Ecto neural progenitor cell (in vitro differentiated cells): ENCODE measurements around the gene DHRS11.
A peak's percentile ranks its signal among the peaks of the same experiment; 100 is the strongest.
"Not testable (repeated sequence)": the region's sequence is repeated elsewhere in the genome, so short reads cannot be mapped to it uniquely, and the experiment has no call there.

Experiments used
- DNase-seq: peaks from one replicate; pipeline ENCODE4 v3.0.0-alpha.2; 2018; ENCODE audit warnings: low spot score

DHRS11 gene

DNA sequence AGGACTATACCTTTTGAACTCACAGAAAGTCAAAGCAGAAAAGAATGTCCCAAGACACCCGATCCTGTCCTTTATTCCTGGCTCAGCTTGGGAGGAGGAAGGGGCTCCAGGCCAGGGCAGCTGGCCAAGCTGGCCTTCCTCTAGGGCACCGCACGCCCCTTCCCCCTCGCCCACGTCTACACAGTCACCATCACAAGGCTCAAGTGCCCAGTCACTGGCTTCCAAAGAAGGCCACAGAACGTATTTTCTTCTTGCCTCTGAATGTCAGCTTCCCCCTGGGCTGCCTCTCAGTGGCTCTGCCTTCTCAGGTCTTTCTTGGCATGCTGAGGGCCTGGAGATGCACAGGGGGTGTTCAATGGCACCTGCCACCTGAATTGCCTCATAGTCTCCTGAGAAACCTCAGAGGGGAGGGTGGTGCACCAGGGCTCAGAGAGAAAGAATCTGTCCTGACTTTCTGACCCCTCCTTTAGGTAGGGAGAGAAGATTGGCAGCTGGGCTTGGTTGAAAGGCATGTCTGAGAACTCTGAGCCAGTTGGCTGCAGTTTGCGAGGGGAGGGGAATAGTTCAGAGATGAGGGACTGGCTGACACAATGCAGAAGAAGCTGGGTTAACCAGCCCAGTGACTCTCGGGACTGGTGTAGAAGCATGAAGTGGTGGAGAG lies 2.1 kb downstream of the DHRS11 start:
- DNase-seq, result no peak

DNA sequence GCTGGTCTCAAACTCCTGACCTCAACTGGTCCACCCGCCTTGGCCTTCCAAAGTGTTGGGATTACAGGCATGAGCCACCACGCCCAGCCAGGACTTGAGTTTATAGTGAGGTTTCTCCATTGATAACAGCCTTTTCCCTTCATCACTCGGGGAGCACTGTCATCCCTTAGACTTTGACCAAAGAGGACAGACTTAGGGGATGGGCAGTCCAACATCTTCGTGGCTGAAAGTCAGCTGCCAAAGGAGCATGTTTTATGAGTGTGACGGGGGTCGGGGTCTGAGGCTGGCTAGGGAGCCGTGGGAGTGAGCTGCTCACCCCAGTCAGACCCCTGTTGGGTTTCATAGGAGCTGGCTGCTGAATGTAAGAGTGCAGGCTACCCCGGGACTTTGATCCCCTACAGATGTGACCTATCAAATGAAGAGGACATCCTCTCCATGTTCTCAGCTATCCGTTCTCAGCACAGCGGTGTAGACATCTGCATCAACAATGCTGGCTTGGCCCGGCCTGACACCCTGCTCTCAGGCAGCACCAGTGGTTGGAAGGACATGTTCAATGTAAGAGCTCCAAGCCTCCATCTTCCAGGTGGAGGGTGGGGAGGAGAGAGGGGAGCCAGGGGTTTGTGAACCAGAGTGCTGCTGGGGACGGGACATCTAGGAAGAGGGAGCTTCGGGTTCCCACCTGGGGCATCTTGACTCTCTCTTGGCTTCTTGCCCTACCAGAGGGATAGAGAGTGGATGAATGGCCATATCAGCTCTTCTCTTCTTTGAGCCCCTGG lies 3.1 kb downstream of the DHRS11 start:
- DNase-seq, result no peak

DNA sequence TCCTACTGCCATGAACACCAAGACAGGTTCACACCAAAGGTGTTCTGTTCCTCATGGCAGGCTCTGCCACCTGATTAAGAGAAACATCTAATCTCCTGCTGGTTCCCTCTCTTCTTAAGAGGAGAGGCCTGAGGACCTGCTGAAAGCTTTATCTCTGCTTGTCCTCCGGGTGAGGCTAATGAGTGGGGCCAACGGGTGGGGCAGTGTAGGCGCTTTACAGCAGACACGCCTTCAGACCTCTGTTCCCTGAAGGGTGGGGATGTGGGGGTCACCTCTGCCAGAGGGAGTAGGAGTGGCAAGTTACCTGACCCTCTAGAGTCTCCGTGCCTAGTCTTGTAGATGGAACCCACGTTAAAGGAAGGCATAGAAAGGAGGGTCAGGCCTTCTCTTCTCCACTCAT lies 5.5 kb downstream of the DHRS11 start:
- DNase-seq, result no peak

DNA sequence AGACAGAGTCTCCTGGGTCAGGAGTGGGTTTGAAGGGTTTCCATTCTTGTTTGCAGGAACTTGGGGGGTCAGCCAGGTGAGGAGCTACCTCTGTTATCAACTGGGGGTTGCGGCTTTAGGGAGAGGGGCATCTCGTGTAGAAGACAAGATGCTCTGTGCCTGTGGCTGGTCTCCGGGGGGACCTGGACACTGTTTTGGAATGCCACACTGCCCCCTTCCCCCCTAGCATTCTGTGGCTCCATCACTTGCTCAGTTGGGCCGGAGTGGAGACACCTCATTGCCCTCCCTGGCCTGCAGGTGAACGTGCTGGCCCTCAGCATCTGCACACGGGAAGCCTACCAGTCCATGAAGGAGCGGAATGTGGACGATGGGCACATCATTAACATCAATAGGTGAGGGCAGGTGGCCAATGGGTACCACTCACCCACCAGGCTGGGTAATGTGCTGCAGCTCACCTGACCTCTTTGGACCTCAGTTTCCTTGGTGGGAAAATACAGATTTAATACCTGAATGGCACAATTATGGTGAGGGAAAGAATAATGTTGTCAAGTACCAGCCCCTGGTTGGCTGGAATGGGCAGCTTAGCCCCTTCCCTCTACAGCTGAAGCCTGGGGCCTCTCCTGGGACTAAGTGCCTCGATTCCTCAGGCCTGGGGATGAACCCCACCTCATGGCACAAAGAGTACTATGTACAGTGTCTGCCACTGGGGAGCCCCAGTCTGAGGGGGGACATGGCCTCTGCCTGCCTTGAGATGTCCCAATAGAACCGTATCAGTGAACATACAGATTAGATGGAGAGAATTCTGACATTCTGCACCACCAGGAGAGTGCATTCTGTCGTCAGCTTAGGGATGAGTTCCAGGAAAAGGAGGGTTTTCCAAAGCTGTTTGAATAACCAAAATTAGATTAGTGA lies 6.4 kb downstream of the DHRS11 start:
- DNase-seq, result no peak

DNA sequence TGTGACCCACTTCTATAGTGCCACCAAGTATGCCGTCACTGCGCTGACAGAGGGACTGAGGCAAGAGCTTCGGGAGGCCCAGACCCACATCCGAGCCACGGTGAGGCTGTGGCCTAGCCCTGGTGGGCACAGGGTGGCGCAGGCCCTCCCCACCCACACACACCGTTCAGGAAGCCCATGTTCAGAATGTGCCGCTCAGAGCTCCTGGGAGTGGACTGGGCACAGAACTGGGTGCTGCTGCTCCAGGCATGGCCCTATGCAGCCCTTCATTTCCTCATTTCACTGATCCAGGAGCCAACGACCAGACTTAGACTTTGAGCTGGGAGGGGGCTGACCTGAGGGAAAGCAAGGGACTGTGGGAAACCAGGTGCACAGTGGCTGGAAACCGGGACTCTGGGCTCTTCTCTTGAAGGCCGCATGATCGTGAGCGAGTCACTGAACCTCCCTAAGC lies 7.3 kb downstream of the DHRS11 start:
- DNase-seq, result no peak

DNA sequence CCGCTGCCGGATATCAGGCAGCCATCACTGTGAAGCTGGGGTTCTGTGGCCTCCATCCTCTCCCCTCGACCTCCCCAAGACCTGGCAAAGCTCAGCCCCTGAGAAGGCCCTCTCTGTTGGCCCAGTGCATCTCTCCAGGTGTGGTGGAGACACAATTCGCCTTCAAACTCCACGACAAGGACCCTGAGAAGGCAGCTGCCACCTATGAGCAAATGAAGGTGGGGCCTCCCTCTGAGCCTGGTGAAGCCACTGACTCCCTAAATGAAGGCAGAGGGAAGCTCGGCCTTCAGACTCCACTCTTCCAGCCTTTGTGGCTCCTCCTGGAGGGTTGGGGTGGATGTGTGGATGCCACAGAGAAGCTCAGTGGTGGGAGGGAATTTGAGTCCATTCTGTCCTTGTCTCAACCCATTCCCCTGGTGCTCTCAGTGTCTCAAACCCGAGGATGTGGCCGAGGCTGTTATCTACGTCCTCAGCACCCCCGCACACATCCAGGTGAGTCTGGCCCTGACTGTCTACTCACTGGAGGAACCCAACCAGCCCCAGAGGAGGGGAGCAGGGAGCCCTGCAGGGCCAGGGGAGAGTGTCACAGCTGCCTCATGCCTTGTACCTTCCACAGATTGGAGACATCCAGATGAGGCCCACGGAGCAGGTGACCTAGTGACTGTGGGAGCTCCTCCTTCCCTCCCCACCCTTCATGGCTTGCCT lies 8.0 kb downstream of the DHRS11 start:
- DNase-seq, result no peak

DNA sequence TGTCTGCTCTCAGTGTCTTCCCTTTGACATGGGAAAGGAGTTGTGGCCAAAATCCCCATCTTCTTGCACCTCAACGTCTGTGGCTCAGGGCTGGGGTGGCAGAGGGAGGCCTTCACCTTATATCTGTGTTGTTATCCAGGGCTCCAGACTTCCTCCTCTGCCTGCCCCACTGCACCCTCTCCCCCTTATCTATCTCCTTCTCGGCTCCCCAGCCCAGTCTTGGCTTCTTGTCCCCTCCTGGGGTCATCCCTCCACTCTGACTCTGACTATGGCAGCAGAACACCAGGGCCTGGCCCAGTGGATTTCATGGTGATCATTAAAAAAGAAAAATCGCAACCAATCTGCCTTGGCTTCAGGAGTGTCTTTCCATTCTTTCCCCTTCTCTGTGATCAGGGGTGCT lies 8.8 kb downstream of the DHRS11 start:
- DNase-seq, result no peak

DNA sequence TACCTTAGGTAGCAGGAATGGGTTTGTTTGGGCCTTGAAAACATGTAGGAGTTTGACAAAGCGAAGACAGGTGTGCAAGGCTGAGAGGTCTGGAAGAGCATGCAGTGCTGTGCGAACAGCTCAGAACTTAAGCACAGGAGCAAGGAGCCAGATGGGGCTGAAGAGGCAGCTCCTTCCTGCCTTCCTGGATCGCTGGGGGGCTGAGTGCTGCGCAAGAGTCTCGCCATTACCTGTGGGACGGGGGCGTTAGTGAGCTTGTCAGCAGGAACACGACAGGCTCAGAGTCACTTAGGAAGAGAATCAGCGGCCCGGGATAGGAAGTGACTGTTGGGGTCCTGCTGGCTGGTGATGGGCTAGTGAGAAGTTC lies 9.2 kb downstream of the DHRS11 start:
- no peak for DNase-seq

DNA sequence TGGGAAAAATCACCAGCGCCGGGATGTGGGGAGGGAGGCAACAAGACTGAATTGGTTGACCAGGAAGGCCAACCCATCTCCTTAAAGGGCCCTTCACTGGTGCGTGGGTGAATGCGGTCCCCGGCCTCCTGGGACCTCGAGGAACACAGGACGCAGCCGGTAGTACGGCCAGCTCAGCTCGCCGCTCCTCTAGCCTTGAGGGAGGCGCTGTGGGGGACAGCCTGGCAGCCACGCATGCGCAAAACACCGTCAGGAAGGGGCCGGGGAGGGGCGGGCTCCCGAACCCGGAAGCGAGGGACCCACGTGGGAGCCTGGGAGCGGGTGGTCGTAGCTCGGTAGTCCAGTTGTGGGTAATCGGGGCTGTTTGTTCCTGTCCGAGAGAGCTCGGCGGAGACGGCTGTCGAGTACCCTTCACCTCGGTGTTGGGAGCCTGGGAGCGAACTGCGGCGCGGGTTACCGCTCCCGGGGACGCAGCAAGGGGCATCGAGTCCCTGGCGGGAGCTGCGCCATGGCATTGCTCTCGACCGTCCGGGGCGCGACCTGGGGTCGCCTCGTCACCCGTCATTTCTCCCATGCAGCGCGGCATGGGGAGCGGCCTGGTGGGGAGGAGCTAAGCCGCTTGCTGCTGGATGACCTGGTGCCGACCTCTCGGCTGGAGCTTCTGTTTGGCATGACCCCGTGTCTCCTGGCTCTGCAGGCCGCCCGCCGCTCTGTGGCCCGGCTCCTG lies 9.8 kb downstream of the DHRS11 start, which contains the start of gene MRM1:
MRM1 (plus strand) TSS at position 281 of the 727 bp plus-strand sequence; CDS start at position 509, 228 bp downstream.
- DNase-seq, result peak; percentile 98

DNA sequence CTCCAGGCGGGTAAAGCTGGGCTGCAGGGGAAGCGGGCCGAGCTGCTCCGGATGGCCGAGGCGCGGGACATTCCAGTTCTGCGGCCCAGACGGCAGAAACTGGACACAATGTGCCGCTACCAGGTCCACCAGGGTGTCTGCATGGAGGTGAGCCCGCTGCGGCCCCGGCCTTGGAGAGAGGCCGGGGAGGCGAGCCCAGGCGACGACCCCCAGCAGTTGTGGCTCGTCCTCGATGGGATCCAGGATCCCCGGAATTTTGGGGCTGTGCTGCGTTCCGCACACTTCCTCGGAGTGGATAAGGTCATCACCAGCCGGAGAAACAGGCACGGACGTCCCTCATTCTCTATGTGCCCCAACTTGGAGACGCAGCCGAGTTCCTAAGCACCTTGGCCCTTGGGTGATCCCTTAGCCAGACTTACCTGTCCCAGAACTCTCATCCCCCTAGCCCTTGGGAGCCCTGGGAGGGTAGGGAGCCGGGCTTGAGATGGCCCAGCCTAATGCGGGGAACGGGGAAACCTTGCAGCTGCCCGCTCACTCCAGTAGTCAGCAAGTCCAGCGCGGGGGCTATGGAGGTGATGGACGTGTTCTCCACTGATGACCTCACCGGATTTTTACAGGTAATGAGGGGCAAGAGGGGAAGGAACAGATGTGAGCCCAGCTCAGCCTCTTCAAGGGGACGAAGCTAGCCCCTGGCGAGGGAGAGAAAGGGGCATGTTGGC lies 10.5 kb downstream of the DHRS11 start:
- no peak for DNase-seq

DNA sequence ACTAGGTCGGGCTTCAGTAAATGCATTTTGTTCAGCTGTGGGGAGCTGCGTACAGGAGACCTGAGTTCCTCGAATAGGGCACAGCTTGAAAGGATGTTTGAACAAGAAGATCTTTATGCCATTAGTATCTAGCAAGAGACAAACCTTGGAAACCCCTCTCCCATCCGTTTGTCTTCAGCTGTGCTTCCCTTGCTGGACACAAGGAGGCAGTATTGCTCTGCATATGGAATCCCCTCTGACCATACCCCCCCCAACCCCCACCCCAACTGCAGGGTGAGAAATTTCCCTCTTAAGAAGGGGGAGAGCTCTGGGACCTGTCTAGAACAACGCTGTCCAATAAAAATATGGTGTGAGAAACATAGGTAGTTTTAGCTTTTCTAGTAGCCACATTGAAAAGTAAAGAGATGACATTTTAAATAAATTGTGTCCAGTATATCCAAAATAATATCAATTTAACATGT lies 11.3 kb downstream of the DHRS11 start:
- DNase-seq, result peak; percentile 84

DNA sequence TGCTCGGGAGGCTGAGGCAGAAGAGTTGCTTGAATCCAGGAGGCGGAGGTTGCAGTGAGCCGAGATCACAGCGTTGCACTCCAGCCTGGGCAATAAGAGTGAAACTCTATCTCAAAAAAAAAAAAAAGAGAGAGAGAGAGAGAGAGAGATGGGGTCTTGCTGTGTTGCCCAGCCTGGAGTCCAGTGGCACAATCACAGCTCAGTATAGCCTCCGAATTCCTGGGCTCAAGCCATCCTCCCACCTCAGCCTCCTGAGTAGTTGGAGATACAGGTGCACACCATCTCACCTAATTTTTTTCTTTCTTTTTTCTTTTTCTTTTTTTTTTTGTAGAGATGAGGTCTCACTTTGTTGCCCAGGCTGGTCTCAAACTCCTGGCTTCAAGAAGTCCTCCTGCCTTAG lies 13.3 kb downstream of the DHRS11 start:
- DNase-seq, result not testable (repeated sequence)

DNA sequence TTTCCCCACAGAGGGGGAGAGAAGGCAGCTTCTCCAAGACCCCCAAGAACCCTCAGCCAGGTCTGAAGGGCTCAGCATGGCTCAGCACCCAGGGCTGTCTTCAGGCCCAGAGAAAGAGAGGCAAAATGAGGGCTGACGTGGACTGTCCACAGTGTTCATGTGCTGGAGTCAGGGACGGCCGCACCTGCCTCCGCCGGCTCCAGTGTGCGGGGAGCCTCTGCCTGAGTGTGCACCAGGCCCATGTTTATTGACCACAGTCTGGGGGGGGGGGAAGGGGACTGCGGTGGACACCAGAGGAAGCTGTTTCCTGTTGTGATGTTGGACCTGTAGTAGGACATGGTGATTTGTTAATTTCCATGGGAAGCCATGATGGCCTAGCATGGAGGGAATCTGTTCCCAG lies 16.6 kb downstream of the DHRS11 start:
- no peak for DNase-seq

DNA sequence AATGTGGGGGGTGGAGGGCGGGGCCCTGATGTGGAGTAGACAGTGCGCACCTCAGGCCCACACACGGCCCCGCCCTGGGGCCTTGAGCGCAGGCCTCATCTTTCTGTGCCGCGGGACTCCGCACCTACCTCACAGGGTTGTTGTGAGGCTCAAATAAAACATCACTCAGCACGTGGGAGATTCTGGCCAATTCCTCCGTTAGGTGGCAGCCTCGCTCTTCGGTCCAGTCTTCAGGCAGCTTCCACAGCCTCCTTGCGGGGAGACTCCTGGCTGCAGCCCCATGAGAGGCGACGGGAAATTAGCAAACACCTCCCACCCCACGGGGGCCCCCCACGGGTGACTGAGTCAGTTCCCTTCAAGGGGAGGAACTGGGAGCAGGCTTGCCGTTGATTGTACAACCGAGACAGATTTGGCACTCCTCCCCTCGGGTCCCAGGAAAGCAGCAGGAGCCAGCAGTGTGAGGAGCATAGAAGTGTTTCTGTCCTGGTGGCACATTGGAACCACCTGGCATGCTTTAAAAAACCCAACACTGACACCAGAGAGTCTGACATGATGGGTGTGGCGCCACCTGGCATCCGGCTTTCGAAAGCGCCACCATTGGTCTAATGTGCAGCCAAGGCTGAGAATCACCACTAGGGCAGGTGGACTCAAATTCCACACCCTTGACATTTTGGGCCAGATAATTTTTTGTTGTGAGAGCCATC lies 17.3 kb downstream of the DHRS11 start:
- peak; percentile 80 for DNase-seq

DNA sequence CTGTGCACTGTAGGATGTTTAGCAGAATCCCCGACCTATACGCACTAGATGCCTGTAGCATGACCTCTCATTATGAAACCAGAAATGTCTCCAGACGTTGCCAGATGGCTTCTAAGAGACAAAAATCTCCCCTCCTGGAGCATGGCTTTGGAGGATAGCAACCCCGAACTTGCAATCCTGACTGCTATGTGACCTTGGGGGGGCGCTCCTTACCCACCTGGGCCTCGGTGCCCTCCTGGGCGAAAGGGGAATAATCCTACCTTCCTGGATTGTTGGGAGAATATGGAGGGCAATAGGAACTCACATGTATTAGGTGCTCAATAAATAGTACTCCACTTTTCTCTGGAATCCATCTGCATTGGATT lies 17.8 kb downstream of the DHRS11 start:
- no peak for DNase-seq

DNA sequence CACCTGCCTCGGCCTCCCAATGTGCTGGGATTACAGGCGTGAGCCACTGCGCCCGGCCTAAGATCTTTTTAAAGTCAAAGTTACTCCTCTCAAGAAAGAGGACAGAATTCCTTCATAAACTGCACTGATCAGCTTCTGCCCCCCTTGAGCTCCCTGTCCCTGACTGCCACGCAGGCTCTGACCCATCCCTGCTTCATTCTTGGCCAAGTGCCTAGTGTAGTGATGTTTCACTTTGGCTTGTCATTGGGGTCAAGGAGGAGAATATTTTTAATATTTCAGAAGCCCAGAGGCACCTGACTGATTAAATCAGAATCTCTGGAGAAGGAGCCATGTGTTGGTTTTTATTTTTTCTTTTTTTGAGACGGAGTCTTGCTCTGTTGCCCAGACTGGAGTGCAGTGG lies 18.8 kb downstream of the DHRS11 start:
- no peak for DNase-seq

DNA sequence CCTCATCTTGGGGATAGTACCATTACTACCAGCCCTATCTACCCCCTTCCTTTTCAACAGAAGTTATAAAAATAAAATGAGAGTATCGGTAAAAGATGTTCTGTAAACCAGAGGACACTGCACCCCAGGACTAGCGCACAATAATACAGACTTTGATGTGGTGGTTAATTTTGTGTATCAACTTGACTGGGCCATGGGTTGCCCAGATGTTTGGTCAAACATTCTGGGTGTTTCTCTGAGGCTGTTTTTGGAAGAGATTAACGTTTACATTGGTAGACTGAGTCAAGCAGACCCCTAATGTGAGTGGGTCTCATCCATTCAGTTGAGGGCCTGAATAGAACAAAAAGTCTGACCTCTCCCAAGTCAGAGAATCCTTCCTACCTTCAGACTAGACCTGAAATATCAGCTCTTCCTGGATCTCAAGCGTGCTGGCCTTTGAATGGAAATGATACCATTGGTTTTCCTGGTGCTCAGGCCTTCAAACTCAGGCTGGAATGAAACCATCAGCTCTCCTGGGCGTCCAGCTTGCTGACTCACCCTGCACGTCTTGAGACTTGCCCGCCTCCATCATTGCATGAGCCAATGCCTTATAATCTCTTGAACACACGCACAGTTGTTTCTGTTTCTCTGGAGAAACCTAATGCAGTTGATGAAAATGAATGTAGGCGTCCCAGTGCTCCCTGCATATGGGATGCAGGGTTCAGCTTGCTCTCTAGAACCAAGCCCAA lies 19.8 kb downstream of the DHRS11 start:
- no peak for DNase-seq

DNA sequence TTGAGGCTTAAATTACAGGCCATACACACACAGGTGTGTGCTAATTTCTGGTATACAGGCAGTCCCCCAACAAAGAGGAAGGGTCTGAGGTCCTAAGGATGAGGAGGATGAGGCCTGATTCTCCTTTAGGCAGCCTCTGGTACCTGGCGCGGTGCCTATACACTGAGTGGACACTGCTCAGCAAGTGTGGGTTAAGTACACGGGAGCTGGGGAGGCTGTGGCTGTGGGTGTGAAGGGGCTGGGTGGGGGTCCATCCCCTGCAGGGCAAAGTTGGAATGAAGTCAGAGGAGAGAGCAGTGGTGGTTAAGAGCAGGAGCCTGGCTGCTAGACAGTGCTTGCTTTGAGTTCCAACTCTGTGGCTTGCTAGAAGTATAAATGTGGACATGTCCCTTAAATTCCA lies 20.6 kb downstream of the DHRS11 start:
- DNase-seq, result no peak

DNA sequence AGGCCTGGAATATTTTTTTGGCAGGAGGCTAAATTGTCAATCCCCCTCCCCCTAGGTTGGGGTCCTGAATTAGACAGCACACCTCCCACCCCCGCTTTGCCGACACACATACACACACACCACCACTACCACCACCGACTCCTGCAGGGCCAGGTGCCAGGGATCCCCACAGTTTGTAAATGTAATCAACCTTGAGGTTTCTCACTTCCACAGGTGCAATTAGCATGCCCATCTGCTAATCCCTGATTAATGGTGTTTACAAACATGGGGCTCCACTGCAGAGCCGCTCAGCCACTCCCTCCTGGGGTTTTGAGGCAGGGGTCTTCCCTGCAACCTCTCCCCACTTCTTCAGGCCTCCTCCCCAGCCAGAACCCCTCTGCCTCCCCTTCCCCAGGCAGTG lies 21.5 kb downstream of the DHRS11 start:
- no peak for DNase-seq
